Measurements from ENCODE around the gene ARL5C.

Gene ARL5C

GRCh38 chr17:39131616-39132015 lies 34.3 kb downstream of the ARL5C start:
- Histone ChIP-seq H3K4me3 (ENCODE audit: low read depth, low read length) (no peak overlapping the region), H3K9me3 (ENCODE audit: control insufficient read depth, insufficient read depth, low read depth, low read length) (no peaks in the 10 kb centered on the region), H3K4me1 (ENCODE audit: control insufficient read depth, insufficient read depth, low read length) (no peaks in the 10 kb centered on the region), H3K27ac (ENCODE audit: extremely low read depth, low read depth, low read length) (no peak overlapping the region), H3K36me3 (ENCODE audit: control insufficient read depth in 2 of 2, insufficient read depth in 1 of 2, low read length in 2 of 2) (no peaks in the 10 kb centered on the region)
- TF ChIP-seq ZNF211 (tag by site-specific recombination; IDR thresholded peaks at IDR 0.05; ENCODE audit: low read depth) = no peak
- TF ChIP-seq ZNF600 (tag by site-specific recombination; IDR thresholded peaks at IDR 0.05) = no peak
- TF ChIP-seq ZNF530 (tag by site-specific recombination; IDR thresholded peaks at IDR 0.05; ENCODE audit: low read depth) = no peak
- TF ChIP-seq ZNF121 (tag by site-specific recombination; IDR thresholded peaks at IDR 0.05) = no peak
- TF ChIP-seq ZNF624 (tag by site-specific recombination; IDR thresholded peaks at IDR 0.05) = no peak
- TF ChIP-seq, protein P1, sequence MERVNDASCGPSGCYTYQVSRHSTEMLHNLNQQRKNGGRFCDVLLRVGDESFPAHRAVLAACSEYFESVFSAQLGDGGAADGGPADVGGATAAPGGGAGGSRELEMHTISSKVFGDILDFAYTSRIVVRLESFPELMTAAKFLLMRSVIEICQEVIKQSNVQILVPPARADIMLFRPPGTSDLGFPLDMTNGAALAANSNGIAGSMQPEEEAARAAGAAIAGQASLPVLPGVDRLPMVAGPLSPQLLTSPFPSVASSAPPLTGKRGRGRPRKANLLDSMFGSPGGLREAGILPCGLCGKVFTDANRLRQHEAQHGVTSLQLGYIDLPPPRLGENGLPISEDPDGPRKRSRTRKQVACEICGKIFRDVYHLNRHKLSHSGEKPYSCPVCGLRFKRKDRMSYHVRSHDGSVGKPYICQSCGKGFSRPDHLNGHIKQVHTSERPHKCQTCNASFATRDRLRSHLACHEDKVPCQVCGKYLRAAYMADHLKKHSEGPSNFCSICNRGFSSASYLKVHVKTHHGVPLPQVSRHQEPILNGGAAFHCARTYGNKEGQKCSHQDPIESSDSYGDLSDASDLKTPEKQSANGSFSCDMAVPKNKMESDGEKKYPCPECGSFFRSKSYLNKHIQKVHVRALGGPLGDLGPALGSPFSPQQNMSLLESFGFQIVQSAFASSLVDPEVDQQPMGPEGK (tag by site-specific recombination; IDR thresholded peaks at IDR 0.05) = no peak
- TF ChIP-seq KLF9 (tag by site-specific recombination; IDR thresholded peaks at IDR 0.05; ENCODE audit: low read depth) = no peak
- TF ChIP-seq REPIN1 (tag by site-specific recombination; IDR thresholded peaks at IDR 0.05; ENCODE audit: low read depth) = no peak
- TF ChIP-seq ZNF610 (tag by site-specific recombination; IDR thresholded peaks at IDR 0.05; ENCODE audit: borderline replicate concordance) = no peak
- no peak for TF ChIP-seq ZBTB17 (tag by site-specific recombination; IDR thresholded peaks at IDR 0.05)
- no peak for TF ChIP-seq ZNF791 (tag by site-specific recombination; IDR thresholded peaks at IDR 0.05)
- no peak for TF ChIP-seq ZNF501 (tag by site-specific recombination; IDR thresholded peaks at IDR 0.05)
- TF ChIP-seq, protein P2, sequence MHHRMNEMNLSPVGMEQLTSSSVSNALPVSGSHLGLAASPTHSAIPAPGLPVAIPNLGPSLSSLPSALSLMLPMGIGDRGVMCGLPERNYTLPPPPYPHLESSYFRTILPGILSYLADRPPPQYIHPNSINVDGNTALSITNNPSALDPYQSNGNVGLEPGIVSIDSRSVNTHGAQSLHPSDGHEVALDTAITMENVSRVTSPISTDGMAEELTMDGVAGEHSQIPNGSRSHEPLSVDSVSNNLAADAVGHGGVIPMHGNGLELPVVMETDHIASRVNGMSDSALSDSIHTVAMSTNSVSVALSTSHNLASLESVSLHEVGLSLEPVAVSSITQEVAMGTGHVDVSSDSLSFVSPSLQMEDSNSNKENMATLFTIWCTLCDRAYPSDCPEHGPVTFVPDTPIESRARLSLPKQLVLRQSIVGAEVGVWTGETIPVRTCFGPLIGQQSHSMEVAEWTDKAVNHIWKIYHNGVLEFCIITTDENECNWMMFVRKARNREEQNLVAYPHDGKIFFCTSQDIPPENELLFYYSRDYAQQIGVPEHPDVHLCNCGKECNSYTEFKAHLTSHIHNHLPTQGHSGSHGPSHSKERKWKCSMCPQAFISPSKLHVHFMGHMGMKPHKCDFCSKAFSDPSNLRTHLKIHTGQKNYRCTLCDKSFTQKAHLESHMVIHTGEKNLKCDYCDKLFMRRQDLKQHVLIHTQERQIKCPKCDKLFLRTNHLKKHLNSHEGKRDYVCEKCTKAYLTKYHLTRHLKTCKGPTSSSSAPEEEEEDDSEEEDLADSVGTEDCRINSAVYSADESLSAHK (tag by site-specific recombination; IDR thresholded peaks at IDR 0.05) = no peak
- no peak for TF ChIP-seq SP7 (tag by site-specific recombination; IDR thresholded peaks at IDR 0.05)
- no peak for TF ChIP-seq ZSCAN5A (tag by site-specific recombination; IDR thresholded peaks at IDR 0.05)
- TF ChIP-seq, protein P3, sequence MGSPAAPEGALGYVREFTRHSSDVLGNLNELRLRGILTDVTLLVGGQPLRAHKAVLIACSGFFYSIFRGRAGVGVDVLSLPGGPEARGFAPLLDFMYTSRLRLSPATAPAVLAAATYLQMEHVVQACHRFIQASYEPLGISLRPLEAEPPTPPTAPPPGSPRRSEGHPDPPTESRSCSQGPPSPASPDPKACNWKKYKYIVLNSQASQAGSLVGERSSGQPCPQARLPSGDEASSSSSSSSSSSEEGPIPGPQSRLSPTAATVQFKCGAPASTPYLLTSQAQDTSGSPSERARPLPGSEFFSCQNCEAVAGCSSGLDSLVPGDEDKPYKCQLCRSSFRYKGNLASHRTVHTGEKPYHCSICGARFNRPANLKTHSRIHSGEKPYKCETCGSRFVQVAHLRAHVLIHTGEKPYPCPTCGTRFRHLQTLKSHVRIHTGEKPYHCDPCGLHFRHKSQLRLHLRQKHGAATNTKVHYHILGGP (tag by site-specific recombination; IDR thresholded peaks at IDR 0.05) = no peak
- no peak for TF ChIP-seq ZNF335 (tag by site-specific recombination; conservative IDR thresholded peaks at IDR 0.05)
- TF ChIP-seq ZBTB8A (tag by site-specific recombination; IDR thresholded peaks at IDR 0.05) = no peak
- no peak for TF ChIP-seq ZFP69B (tag by site-specific recombination; IDR thresholded peaks at IDR 0.05)
- ChIA-PET POLR2A (no interaction called here), CTCF (interaction anchor here (0.6 kb wide), 1 partner anchor 130 kb away, joined by 3 read pairs; no protein-coding TSS in a partner anchor)

- Histone ChIP-seq H3K4me3 (ENCODE audit: low read depth, low read length) (no peak overlapping the region), H3K9me3 (ENCODE audit: control insufficient read depth, insufficient read depth, low read depth, low read length) (no peaks in the 10 kb centered on the region), H3K27ac (ENCODE audit: extremely low read depth, low read depth, low read length) (no peak overlapping the region), H3K4me1 (ENCODE audit: control insufficient read depth, insufficient read depth, low read length) (no peaks in the 10 kb centered on the region), H3K36me3 (ENCODE audit: control insufficient read depth in 2 of 2, insufficient read depth in 1 of 2, low read length in 2 of 2) (no peaks in the 10 kb centered on the region)
- TF ChIP-seq ZNF701 (tag by site-specific recombination; IDR thresholded peaks at IDR 0.05) = no peak
- peak; percentile 84; the same call in 1 of the 2 replicates for TF ChIP-seq ZNF121 (tag by site-specific recombination; IDR thresholded peaks at IDR 0.05)
- TF ChIP-seq, protein P4, sequence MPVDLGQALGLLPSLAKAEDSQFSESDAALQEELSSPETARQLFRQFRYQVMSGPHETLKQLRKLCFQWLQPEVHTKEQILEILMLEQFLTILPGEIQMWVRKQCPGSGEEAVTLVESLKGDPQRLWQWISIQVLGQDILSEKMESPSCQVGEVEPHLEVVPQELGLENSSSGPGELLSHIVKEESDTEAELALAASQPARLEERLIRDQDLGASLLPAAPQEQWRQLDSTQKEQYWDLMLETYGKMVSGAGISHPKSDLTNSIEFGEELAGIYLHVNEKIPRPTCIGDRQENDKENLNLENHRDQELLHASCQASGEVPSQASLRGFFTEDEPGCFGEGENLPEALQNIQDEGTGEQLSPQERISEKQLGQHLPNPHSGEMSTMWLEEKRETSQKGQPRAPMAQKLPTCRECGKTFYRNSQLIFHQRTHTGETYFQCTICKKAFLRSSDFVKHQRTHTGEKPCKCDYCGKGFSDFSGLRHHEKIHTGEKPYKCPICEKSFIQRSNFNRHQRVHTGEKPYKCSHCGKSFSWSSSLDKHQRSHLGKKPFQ (tag by site-specific recombination; IDR thresholded peaks at IDR 0.05) = no peak
- TF ChIP-seq ZNF664 (tag by site-specific recombination; IDR thresholded peaks at IDR 0.05) = no peak
- no peak for TF ChIP-seq ZNF146 (tag by site-specific recombination; IDR thresholded peaks at IDR 0.05)
- TF ChIP-seq ZNF19 (tag by site-specific recombination; IDR thresholded peaks at IDR 0.05; ENCODE audit: low read depth) = no peak
- no peak for TF ChIP-seq ZNF10 (tag by site-specific recombination; IDR thresholded peaks at IDR 0.05)
- CTCF ChIA-PET = no interaction called here
- POLR2A ChIA-PET = no interaction called here
Measured at GRCh38 chr17:39130205-39130604, 35.8 kb downstream of the ARL5C start.
